ENCODE data around the gene KLHL36.

KLHL36 gene

DNA sequence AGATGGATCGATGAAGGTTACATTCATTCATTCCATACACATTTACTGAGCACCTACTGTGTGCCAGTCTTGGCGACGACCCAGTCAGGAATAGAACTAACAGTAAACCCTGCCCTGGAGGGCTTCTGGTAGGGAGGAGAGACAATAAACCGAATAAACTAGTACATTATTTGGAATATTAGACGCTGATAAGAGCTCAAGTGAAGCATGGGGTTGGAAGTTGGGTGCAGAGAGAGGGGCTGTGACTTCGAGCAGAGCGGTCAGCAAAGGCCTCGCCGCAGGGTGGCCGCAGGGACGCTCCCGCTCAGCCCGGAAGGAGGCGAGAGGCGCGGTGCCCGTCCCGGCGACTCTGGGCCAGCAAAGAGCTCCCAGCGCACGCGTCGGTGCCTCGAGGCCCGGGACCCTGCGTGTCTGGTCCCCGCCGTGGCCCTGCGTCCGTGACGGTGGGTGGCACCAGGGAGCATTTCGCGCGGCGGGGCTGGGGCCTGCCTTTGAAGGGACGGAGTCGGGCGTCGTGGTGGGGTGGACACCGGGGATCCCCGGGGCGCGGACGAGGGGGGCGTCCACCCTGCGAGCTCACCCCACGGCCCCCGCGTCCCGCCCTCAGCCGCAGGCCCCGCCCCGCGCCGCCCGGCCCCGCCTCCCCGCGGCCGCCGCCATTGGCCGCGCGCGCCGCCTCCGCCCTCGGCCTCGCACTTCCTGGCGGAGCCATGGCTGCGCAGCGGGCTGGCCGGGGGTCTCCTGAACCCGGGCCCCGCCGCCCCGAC is at the start of gene KLHL36:
Gene KLHL36 (plus strand): TSS at position 684 of the 767 bp plus-strand sequence. CDS start 2,357 bp downstream, outside the sequence.
- DNase-seq, result peak; percentile 75 to 84

DNA sequence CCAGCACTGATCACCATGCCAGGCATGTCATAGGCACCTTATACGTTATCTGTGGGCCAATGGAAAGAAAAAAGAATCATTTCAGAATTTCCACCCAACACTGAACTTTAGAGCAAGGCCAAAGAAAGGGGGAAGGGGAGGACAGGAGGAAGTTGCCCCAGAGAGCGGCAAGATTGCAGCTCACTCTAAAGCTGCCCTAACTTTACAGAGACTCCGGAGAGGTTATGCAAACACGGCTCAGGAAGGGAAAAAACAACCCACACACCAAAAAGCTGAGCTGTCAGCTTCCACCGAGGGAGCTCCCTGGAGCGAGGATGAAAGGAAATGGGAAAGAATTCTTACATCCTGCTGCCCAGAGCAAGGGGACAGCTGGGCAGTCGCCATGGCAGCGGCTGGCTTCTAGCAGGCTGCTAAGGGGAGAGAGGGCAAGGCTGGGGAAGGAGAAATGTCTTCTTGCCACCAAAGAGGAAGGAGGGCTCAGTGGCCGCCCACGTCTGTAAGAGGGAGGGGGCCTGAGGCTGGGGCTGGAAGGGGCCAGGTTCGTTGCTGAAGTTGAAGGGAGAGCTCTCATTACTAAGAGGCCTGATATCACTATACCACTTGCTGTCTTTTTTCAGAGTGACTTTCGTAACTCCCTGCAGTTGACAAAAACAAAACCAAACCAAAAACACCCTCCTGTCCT is 48.6 kb upstream of the KLHL36 start:
- DNase-seq, result peak; percentile 82 to 87

DNA sequence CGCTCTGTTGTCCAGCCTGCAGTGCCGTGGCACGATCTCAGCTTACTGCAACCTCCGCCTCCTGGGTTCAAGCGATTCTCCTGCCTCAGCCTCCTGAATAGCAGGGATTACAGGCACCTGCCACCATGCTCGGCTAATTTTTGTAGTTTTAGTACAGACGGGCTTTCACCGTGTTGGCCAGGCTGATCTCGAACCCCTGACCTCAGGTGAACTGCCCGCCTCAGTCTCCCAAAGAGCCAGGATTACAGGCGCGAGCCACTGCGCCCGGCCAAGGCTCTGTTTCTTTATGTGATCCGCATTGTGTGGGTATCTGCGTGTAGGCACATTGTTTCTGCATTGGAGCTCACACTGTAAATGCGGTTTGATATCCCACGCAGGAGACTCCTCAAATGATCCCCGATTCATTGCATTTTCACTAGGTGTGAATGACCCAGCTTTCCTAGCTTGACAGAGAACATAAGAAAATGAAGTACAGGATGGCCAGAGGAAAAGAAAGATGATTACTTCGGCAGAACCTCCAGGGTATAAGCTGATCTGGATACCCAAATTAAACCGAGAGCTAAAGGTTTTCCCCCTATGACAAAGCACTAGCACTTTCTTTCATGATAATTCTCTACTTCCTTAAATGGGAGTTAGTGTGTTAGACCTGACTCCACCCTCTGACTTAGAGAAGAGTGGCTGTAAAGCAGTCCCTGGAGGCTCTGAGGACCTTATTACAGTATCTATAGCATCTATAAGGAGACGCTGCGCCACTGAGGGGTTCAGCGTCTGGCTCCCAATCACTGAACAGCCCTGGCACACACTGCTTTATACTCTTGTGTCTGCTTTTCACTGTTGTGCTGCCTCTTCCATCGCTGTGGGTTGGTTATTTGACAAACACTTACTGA is 47.7 kb upstream of the KLHL36 start:
- DNase-seq, result peak in 1 of 2 experiments; percentile 59

DNA sequence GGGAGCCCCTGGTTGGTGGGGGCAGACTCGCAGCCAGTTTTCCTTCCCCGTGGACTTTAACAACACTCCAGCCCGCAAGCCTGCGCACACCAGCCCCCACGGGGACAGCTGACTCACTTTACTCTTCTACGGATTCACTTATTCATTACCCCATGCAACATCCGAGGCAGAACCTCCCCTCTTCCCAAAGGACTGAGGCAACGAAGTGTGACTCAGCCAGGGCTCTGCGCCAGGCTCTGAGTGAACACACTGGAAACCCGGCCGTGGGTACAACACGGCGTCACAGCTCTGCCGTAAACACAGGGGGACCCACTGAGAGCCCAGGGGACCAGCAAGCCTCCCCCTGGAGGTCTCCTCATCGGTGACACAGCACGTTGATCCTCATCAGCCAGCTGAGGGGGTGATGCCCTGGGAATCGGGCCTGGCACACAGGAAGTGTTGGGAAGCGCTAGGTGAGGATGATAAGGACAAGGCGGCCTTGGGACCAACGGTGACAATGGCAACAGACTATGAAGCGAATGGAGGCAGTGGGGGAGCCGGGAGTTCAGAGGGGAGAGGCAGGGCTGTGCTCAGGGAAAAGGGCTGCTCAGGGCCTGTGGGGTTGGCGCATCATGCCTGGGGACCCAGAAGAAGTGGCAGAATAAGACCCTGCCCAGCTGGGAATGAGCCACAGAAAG is 45.0 kb upstream of the KLHL36 start:
- DNase-seq, result peak; percentile 57 to 63

DNA sequence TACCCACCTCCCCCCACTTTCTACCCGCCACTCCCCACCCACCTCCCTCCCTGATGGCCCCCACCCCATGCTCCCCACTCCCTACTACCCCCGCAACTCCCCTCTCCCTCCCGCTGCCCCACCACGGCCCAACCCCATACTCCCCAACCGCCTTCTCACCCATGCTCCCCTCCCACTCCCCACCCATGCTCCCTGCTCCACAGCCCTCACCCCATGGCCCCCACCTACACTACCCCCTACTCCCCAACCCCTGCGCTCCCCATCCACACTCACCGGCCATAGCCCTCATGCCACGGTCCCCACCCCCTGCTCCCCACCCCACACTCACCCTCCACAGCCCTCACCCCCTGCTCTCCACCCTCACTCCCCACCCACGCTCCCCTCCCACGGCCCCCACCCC is 44.4 kb upstream of the KLHL36 start:
- no peak for DNase-seq

DNA sequence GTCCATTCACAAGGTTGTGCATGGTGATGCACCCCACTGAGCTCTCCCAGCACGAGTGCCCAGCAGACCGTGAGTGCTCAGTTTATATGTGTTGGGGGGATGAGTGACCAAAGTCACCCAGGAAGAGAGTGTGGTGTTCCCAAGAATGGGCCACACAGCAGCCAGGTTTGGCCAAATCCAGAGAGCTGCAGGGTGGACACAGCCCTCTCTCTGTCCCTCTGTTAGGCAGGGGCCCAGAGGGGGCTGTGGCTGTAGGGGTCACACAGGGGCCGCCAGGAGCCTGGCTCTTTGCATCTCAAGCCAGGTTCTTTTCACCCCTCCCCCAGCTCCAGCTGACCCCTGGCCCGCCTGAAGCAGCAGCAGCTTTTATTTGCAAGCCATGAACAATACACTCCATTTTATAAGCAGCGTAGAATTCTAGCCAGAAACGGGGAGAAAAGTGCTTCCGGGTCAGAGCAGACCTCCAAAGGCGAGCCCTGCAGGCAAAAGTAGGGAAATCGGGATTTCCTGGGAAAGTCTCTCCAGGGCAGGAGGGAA is 43.8 kb upstream of the KLHL36 start:
- DNase-seq, result no peak

DNA sequence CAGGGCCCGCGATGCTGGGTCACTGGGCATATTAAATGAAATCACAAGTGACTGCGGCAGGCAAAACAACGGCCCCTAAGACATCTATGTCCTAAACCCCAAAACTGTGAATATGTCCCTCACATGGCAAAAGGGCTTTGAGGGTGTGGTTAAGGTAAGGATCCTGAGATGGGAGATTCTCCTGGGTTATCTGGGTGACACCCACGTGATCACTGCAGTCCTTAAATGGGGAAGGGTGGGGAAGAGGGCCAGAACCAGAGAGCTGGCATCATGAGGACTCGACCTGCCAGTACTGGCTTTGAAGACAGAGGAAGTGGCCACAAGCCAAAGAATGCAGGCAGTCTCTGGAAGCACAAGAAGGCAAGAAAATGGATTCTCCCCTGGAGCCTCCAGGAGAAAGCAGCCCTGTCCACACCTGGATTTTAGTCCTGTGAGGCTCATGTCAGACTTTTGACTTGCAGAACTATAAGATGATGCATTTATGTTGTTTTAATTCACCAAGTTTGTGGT is 42.9 kb upstream of the KLHL36 start:
- DNase-seq, result no peak

DNA sequence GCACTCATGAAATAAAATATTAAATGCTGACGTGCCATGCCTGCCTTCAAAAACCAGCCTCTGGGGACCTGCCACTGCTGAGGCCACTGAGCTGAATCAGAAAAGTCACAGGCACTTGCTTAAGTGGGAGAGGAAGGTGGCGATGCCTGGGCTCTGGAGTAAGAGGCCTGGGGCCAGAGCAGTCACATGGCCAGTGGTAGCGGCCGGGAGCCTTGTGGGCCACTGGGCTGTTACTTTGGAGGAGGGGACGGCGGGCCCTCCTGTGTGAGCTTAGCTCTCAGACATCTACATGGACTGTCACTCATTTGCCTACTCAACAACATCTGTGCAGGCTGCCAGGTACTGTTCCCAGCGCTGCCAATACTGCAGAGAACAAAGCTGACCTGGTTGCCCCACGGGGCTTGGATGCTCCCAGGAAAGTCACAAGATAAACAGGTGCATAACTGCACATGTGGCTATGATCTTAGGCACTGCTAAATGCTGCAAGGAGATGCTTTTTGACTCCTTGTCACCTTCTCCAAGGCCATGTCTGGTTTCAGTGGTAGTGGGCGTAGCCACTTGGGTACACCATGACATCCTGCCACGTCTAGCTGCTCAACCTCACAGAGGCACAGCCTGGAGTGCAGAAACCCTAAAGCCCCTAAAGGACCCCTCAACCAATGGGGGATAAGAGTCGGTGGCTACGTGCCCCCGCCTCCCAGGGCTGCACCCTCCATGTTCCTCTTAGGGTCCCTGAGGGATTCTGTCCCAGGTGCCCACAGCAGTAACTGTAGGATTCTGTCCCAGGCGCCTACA is 42.0 kb upstream of the KLHL36 start:
- no peak for DNase-seq

DNA sequence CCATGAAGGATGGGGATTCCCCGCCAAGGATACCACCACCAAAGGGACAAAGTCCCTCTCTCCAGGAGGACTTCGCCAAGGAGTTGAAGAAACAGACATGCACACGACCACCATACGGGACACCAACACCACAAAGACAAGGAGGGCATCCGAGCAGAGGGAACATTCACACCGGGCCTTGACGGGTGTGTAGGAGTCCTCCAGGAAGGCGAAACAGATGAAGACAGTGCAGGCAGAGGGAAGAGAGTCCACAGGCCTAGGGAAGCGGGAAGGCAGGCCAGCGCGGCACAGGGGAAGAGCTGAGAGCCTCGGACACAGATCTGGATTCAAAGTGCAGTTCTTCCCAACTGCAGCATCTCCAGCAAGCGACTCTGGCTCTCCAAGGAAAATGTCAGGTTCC is 41.2 kb upstream of the KLHL36 start:
- DNase-seq, result no peak

DNA sequence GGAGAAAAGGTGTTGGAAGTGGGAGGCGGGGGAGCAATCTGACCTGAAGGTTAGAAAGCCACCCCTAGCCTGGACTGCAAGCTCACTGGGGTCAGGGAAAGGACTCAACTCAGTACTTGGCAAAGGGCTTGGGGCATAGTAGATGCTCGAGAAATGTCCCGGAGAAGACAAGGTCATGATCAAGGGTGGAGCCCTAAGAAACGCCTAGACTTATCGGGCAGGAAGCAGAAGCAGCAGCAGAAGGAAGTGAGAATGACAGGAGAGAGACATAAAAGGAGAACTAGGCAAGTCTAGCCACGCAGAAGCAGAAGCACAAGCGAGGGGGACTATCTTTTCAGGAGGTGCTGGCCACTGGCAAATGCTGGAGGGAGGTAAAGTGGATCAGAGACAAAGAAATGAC is 40.6 kb upstream of the KLHL36 start:
- DNase-seq, result no peak

DNA sequence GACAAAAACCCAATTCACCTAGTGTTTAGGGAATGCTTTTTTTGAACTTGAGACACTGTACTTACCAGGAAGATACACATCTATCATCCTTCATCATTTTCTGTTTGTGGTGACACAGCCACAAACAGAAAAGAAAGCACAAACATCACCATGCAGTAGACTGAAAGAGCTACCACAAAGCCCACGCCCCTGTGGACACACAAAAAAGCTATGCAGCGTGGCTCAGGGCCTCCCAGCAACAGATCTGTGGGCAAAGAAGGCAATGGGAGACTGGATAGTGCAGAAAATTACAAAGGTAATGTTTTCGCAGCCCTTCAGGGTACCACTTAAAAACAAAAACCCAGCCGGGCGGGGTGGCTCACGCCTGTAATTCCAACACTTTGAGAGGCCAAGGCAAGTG is 40.0 kb upstream of the KLHL36 start:
- no peak for DNase-seq

DNA sequence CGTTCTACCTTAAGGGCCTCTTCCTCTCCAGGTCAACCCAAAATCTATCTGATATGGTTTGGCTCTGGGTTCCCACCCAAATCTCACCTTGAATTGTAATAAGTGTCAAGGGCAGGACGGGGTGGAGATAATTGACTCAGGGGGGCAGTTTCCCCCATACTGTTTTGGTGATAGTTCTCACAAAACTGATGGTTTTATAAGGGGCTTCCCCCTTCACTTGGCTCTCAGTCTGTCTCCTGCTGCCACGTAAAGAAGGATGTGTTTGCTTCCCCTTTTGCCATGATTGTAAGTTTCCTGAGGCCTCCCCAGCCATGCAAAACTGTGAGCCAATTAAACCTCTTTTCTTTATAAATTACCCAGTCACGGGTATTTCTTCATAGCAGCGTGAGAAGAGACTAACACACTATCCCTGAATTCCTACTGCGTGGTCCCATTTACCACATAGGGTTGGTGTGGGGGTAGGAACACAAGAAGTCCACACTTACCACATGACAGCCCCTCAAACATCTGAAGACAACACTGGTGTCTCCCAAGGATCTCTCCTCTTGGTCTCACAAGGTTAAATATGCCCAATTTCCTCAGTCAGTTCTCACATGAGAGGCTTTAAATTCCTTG is 38.6 kb upstream of the KLHL36 start:
- no peak for DNase-seq

DNA sequence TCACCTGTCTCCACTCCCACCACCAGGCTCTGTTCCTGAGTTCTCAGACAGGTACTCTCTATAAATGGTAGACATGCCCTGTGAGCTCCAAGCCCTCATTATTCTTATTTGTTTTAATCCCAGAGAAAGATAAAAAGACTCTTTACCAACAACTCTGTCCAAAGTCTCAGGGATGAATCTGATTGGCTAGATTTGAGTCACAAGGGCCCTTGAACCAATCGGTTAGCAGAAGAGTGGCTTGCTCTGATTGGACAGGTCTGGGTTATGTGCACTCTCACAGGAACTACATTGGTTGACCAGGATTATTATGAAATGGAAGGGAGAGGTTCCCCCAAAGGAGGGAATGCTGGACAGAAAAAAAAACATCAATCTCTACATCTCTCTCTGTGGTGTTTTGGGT is 37.9 kb upstream of the KLHL36 start:
- DNase-seq, result no peak

DNA sequence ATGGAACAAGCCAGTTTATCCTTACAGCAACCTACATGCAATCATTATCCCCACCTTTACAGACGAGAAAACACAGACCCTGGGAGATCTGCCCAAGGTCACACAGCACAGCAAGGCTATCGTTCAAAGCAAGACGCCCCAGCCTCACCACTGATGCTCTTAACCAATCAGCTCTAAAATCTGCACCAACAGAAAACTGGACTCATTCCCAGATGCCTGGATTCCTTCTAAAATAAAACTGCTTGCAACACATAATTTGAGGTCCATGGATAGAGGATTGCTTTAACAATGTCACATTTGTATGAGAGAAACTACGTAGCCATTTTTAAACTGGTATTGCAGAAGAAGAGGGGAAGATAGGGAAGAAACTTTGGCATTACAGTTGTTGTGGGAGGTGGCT is 37.3 kb upstream of the KLHL36 start:
- DNase-seq, result no peak

DNA sequence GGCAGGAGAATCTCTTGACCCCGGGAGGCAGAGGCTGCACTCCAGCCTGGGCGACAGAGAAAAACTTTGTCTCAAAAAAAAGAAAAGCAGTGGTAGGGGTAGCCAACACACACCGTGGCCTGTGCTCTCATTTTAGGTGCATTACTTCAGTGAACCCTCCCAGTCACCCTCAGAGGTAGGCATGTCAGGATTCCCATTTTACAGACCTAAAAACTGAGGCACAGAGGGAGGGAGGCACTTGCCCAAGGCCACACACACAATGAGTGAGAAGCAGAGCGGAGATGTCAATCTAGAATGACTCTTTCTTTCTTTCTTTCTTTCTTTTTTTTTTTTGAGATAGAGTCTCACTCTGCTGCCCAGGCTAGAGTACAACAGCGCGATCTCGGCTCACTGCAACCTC is 35.6 kb upstream of the KLHL36 start:
- no peak for DNase-seq

DNA sequence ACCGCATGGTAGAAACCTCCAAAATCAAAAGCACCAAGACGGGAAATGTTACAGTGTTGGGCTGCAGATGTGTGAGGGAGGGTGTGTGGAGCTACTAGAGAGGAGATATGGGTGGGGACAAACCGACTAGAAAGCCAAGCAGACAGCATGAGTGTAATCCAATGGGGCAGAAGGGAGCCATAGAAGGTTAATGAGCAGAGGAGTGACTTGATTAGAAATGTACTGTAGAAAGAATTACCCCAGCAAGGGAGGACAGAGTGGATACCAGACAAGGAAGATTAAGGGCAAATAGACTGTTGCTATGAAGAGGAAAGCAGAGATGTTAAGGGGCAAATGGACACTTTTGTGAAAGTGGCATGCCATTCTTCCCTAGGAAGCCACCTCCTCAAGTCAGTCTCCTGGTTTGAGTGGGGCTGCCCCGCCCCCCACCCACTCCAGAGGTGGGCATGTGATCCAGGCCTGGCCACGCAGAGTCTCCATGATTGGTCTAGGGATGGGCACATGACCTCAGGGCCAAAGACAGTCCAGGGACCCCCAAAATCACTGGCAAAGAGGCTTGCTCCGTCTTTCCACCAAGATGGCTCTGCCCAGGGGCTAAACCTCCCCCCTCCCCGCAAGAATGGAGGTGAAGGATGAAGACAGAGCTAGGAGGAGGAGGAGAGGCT is 34.8 kb upstream of the KLHL36 start:
- no peak for DNase-seq

DNA sequence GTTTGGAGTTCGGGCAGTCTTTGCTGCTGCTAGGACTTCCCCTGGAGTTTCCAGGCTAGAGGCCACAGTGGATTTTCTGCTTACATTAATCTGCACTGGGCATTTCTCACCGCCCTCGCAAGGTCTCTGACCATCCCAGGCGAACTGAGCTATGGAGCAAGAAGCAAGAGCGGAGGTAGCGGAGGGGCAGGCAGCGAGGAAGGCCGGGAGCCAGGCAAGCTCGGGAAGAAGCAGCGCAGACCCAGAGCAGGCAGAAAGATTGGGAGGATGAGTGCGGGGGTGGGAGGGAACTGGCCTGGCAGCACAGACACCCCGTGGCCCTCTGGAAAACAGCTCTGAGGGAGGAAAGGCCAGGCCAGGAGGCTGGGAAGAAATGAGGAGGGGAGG is 34.2 kb upstream of the KLHL36 start:
- DNase-seq, result no peak

DNA sequence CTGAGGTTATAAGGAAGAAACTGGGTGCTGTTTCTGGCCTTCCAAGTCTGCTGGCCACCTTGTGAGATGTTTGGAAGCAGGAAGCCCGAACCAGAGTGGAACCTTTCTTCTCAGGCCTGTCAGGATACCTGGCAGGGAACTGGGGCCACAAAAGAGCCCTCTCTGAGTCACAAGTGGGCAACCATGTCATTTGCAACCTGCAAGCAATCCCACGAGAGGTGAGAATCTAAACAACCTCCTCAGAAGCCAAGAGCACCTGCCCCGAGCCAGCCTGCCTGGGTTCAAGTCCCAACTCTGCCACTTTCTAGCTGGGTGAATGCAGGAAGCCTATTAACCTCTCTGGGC is 33.7 kb upstream of the KLHL36 start:
- no peak for DNase-seq

DNA sequence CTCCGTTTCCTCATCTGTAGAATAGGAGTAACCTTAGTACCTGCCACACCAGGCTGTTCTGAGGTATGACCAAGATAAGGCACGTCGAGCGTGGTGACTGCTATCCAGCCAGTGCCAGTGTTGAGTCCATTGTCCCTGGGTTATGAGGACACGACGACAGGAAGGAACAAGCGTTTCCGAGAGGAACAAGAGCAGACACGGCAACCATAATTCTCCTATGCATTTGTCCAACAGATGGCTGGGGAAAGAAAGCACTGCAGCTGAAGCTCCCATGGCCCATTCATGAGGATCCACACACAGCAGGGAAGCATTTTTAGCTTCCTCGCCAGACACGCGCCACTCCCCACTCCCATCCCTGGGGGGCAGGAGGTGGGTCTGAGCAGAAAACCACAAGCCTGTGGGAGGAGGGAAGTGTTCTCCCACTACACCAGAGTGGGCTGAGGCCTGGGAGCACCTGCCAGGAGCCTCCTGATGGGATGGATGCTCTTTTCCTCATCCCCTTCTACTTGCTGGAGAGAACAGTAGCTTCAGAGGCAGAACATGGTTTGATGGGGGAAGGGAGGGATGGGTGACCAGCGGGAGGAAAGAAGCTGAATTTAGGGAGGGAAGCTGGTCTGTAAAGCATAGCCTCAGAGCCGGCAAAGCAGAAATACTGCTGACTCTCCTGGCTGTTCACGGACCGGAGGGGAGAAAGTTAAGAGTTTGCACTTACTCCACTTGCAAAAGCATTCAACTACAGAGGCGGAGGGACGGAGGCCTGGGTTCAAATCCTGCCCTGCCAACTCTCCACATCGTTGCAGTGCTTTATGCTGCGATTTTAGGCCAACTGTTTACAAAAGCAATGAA is 33.1 kb upstream of the KLHL36 start:
- no peak for DNase-seq

DNA sequence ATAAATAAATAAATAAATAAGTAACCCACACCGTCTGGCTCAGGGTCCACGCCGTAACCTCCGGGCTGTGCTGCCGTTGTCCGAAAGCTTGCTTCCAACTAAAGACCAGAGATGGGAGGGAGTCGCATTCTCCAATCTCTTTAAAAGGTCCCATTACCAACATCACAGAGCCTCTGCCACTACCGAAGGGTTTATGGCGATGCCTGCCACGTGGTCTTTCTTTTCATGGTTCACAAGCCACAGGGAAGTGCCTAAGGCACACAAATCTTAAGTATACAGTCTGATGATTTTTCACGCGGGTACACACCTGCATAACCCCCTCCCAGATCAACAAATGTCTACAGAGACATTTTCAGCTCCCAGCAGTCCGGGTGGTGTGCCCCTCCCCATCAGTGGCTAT is 31.8 kb upstream of the KLHL36 start:
- no peak for DNase-seq

Data from activated T-cell treated with anti-CD3 and anti-CD28 coated beads, Interleukin-2, amount 50 U/mL, for 48 hours (primary cell).